GOT3 (cell line): Measurements from ENCODE around the gene PSORS1C2.
"Not testable (repeated sequence)": the region's sequence is repeated elsewhere in the genome, so short reads cannot be mapped to it uniquely, and the experiment has no call there.

Experiments used
- DNase-seq: peaks from one replicate; lab custom pipeline; 2025; ENCODE audit warnings: mixed read lengths; lab: John Stamatoyannopoulos, UW

The PSORS1C2 gene

GRCh38 chr6:31165986-31166385 lies 27.1 kb upstream of the PSORS1C2 start:
- DNase-seq: no peak

- DNase-seq: not testable (repeated sequence)
These were observed 26.4 kb upstream of the PSORS1C2 start for GRCh38 chr6:31165064-31165832.

- not testable (repeated sequence) for DNase-seq
These were observed 25.7 kb upstream of the PSORS1C2 start for GRCh38 chr6:31164475-31165063.

GRCh38 chr6:31163922-31164321 lies 25.1 kb upstream of the PSORS1C2 start:
- no peak for DNase-seq

- no peak for DNase-seq
These were observed 23.7 kb upstream of the PSORS1C2 start for GRCh38 chr6:31162463-31163165.

- DNase-seq: no peak
These were observed 22.6 kb upstream of the PSORS1C2 start for GRCh38 chr6:31161216-31162126.

- no peak for DNase-seq
These were observed 20.3 kb upstream of the PSORS1C2 start for GRCh38 chr6:31158863-31159855.

- peak; percentile 97 for DNase-seq
These were observed 19.4 kb upstream of the PSORS1C2 start, which contains the start of gene TCF19 for GRCh38 chr6:31158140-31158862. TCF19 (plus strand) TSS chr6:31158589; CDS start chr6:31159470, 881 bp downstream.

- no peak for DNase-seq
These were observed 18.8 kb upstream of the PSORS1C2 start, which contains the start of gene CCHCR1 for GRCh38 chr6:31157513-31158139. CCHCR1 (minus strand) TSS chr6:31157802; CDS start chr6:31157600, 202 bp downstream.

- no peak for DNase-seq
These were observed 17.8 kb upstream of the PSORS1C2 start for GRCh38 chr6:31156641-31157040.

GRCh38 chr6:31154436-31154835 lies 15.6 kb upstream of the PSORS1C2 start:
- no peak for DNase-seq

- no peak for DNase-seq
These were observed 13.9 kb upstream of the PSORS1C2 start for GRCh38 chr6:31152781-31153180.

- DNase-seq: no peak
These were observed 11.1 kb upstream of the PSORS1C2 start for GRCh38 chr6:31149827-31150447.

GRCh38 chr6:31145386-31145785 lies 6.5 kb upstream of the PSORS1C2 start:
- DNase-seq: no peak

GRCh38 chr6:31144970-31145340 lies 6.1 kb upstream of the PSORS1C2 start:
- no peak for DNase-seq

- no peak for DNase-seq
These were observed 5.6 kb upstream of the PSORS1C2 start for GRCh38 chr6:31144296-31144969.

GRCh38 chr6:31143148-31143547 lies 4.3 kb upstream of the PSORS1C2 start:
- no peak for DNase-seq

GRCh38 chr6:31142361-31142761 lies 3.5 kb upstream of the PSORS1C2 start:
- DNase-seq: no peak
